ENCODE measurements around the gene UQCR10. TPM values are rescaled to one million over a fixed set of nuclear protein-coding genes. Genes with fewer than 3 reads are reported as not detected.

The UQCR10 gene
- polyA plus RNA-seq, 2 of the 4 experiments (the other 2 are of a cell fraction), result 115 to 171 TPM

DNA sequence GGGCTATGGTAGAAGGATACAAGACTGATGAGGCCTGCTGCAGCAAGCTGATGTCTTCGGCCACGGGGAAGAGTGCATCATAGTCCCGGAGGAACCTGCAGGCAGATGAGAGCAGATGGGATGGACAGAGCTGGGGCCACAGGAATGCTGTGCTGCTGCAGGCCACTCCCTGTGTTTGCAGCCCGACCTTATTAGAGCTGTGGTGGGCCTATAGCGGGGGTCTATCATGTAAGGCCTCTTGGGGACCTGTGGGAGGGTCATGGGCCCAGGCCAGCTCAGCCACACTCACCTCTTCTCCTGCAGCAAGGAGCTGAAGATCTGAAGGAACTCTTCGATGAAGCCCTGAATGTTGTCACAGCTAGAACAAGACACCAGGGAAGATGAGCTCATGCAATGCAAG, 39.0 kb downstream of the UQCR10 start:
- H3K4me1 ChIP-seq, result peaks cover 12% of the 10 kb centered on the region
- DNase-seq (ENCODE audit: low read depth in 1 of 2, low spot score in 1 of 2) (no peak), FAIRE-seq (no peak), ATAC-seq (no peak)
- CTCF ChIA-PET, result no interaction called here
- POLR2A ChIA-PET, result no interaction called here
- no peaks in the 10 kb centered on the region for H3K9me3 ChIP-seq
- no peak overlapping the region for H3K27ac ChIP-seq
- H3K4me3 ChIP-seq, result no peak overlapping the region
- H3K4me2 ChIP-seq, result no peak overlapping the region
- TF ChIP-seq NPAS2 (CRISPR knock-in tag; IDR thresholded peaks at IDR 0.05; ENCODE audit: borderline replicate concordance) (no peak), TP53 (CRISPR knock-in tag; IDR thresholded peaks at IDR 0.05) (no peak), MAX (IDR thresholded peaks at IDR 0.05) (no peak), POLR2A (IDR thresholded peaks at IDR 0.05; ENCODE audit: low read length) (no peak), BHLHE40 (IDR thresholded peaks at IDR 0.05; ENCODE audit: low read depth, low read length) (no peak), HOXA7 (CRISPR knock-in tag; IDR thresholded peaks at IDR 0.05) (no peak), CBX2 (IDR thresholded peaks at IDR 0.05; ENCODE audit: borderline replicate concordance, low read depth) (no peak), RAD21 (conservative IDR thresholded peaks at IDR 0.05 in 1 of 2, IDR thresholded peaks at IDR 0.05 in 1 of 2) (no peak), MYC (IDR thresholded peaks at IDR 0.05; ENCODE audit: borderline replicate concordance, low read length) (no peak), NR3C1 (IDR thresholded peaks at IDR 0.05) (no peak), JUN (IDR thresholded peaks at IDR 0.05) (no peak), ZC3H11A (IDR thresholded peaks at IDR 0.05) (no peak), SMC3 (IDR thresholded peaks at IDR 0.05) (no peak), RNF2 (IDR thresholded peaks at IDR 0.05; ENCODE audit: borderline replicate concordance, low read depth) (no peak), GATA3 (IDR thresholded peaks at IDR 0.05; ENCODE audit: borderline replicate concordance) (no peak)
- TF ChIP-seq, protein P1, sequence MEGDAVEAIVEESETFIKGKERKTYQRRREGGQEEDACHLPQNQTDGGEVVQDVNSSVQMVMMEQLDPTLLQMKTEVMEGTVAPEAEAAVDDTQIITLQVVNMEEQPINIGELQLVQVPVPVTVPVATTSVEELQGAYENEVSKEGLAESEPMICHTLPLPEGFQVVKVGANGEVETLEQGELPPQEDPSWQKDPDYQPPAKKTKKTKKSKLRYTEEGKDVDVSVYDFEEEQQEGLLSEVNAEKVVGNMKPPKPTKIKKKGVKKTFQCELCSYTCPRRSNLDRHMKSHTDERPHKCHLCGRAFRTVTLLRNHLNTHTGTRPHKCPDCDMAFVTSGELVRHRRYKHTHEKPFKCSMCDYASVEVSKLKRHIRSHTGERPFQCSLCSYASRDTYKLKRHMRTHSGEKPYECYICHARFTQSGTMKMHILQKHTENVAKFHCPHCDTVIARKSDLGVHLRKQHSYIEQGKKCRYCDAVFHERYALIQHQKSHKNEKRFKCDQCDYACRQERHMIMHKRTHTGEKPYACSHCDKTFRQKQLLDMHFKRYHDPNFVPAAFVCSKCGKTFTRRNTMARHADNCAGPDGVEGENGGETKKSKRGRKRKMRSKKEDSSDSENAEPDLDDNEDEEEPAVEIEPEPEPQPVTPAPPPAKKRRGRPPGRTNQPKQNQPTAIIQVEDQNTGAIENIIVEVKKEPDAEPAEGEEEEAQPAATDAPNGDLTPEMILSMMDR (IDR thresholded peaks at IDR 0.05), result no peak
- TF ChIP-seq, protein P2, sequence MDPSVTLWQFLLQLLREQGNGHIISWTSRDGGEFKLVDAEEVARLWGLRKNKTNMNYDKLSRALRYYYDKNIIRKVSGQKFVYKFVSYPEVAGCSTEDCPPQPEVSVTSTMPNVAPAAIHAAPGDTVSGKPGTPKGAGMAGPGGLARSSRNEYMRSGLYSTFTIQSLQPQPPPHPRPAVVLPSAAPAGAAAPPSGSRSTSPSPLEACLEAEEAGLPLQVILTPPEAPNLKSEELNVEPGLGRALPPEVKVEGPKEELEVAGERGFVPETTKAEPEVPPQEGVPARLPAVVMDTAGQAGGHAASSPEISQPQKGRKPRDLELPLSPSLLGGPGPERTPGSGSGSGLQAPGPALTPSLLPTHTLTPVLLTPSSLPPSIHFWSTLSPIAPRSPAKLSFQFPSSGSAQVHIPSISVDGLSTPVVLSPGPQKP (IDR thresholded peaks at IDR 0.05; ENCODE audit: low read depth, low read length), result no peak
- TF ChIP-seq, protein P3, sequence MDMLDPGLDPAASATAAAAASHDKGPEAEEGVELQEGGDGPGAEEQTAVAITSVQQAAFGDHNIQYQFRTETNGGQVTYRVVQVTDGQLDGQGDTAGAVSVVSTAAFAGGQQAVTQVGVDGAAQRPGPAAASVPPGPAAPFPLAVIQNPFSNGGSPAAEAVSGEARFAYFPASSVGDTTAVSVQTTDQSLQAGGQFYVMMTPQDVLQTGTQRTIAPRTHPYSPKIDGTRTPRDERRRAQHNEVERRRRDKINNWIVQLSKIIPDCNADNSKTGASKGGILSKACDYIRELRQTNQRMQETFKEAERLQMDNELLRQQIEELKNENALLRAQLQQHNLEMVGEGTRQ (IDR thresholded peaks at IDR 0.05), result no peak
- WGBS (ENCODE audit: missing lambda C conversion rate), result 88% methylated on average over 4 of the region's 6 CpGs

DNA sequence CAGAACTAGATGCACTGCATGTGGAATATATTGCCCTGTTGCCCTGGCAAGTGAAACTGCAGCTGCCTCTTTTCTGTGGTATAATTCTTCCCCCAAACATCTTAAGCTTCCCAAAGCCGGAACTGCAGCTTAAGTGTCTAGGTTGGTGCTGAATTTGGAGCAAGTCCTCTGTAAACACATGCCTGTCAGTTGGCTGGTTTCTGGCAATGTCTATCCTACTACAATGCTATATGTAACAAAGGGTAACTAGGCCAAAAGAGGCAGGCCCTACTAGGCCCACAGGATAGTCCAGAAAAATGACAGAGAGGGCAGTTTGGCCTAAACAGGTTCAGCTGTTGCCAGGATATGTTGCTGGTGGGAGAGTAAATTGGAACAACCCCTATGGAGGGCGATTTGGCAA, 43.0 kb downstream of the UQCR10 start:
- Histone ChIP-seq H3K9me3 (no peaks in the 10 kb centered on the region), H3K27ac (peak overlapping the region; percentile 33 to 75; a peak in 4 of 6 replicates), H3K4me1 (peaks cover 43% of the 10 kb centered on the region), H3K4me2 (no peak overlapping the region), H3K4me3 (no peak overlapping the region)
- POLR2A ChIA-PET, result no interaction called here
- WGBS (ENCODE audit: missing lambda C conversion rate), result 89% methylated on average over 2 of the region's 2 CpGs
- FAIRE-seq (no peak), DNase-seq (ENCODE audit: low read depth in 1 of 2, low spot score in 1 of 2) (no peak), ATAC-seq (no peak)
- TF ChIP-seq BHLHE40 (IDR thresholded peaks at IDR 0.05; ENCODE audit: low read depth, low read length) (no peak), ZC3H11A (IDR thresholded peaks at IDR 0.05) (no peak), HOXB5 (CRISPR knock-in tag; IDR thresholded peaks at IDR 0.05) (no peak), RAD21 (conservative IDR thresholded peaks at IDR 0.05 in 1 of 2, IDR thresholded peaks at IDR 0.05 in 1 of 2) (no peak), RCOR1 (IDR thresholded peaks at IDR 0.05; ENCODE audit: low read depth, low read length) (no peak), HOXB13 (CRISPR knock-in tag; IDR thresholded peaks at IDR 0.05; ENCODE audit: low read depth) (no peak), RFX5 (IDR thresholded peaks at IDR 0.05) (no peak), FOSB (CRISPR knock-in tag; IDR thresholded peaks at IDR 0.05) (no peak), RNF2 (IDR thresholded peaks at IDR 0.05; ENCODE audit: borderline replicate concordance, low read depth) (no peak), MYC (IDR thresholded peaks at IDR 0.05; ENCODE audit: borderline replicate concordance, low read length) (no peak), EHMT2 (IDR thresholded peaks at IDR 0.05; ENCODE audit: low read depth) (no peak), NFE2L2 (conservative IDR thresholded peaks at IDR 0.05; ENCODE audit: low read length) (no peak), TFCP2L1 (CRISPR knock-in tag; IDR thresholded peaks at IDR 0.05) (no peak), ESRRA (IDR thresholded peaks at IDR 0.05; ENCODE audit: borderline replicate concordance, low read length) (no peak), NPAS2 (CRISPR knock-in tag; IDR thresholded peaks at IDR 0.05; ENCODE audit: borderline replicate concordance) (no peak), KDM1A (IDR thresholded peaks at IDR 0.05; ENCODE audit: low read depth) (no peak), POLR2A (IDR thresholded peaks at IDR 0.05; ENCODE audit: low read length) (no peak)
- TF ChIP-seq, protein P4, sequence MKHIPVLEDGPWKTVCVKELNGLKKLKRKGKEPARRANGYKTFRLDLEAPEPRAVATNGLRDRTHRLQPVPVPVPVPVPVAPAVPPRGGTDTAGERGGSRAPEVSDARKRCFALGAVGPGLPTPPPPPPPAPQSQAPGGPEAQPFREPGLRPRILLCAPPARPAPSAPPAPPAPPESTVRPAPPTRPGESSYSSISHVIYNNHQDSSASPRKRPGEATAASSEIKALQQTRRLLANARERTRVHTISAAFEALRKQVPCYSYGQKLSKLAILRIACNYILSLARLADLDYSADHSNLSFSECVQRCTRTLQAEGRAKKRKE (CRISPR knock-in tag; IDR thresholded peaks at IDR 0.05; ENCODE audit: low read depth), result no peak
- TF ChIP-seq, protein P5, sequence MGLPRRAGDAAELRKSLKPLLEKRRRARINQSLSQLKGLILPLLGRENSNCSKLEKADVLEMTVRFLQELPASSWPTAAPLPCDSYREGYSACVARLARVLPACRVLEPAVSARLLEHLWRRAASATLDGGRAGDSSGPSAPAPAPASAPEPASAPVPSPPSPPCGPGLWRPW (IDR thresholded peaks at IDR 0.05), result no peak
- TF ChIP-seq, protein P1 (IDR thresholded peaks at IDR 0.05), result no peak
- CTCF ChIA-PET, result no interaction called here
